HEK293T (cell line): ENCODE measurements around the gene PAX7.
"Not testable (repeated sequence)": the region's sequence is repeated elsewhere in the genome, so short reads cannot be mapped to it uniquely, and the experiment has no call there.

Source experiments
- CTCF ChIA-PET: fragments of 350-600 bp; formaldehyde crosslinking; extraction: SDS; loops from one replicate; lab custom pipeline; 2021; ENCODE audit warnings: antibody characterized with exemption, inconsistent platforms; lab: Yijun Ruan, JAX
- POLR2A ChIA-PET: fragments of 350-600 bp; formaldehyde crosslinking; extraction: SDS; loops from one replicate; lab custom pipeline; 2020; ENCODE audit warnings: antibody characterized with exemption, inconsistent platforms; lab: Yijun Ruan, JAX
- DNase-seq: peaks from one replicate; pipeline ENCODE4 v3.0.0; 2012; ENCODE audit warnings: mixed read lengths; ENCODE audit errors: extremely low spot score
- ARNT ChIP-seq: fragments of 450-650 bp; IDR thresholded peaks from 2 replicates; pipeline ENCODE4 v1.6.1; 2017; ENCODE audit warnings: mild to moderate bottlenecking
- BHLHE40 ChIP-seq: fragments of 450-650 bp; IDR thresholded peaks from 2 replicates; pipeline ENCODE4 v1.6.1; 2016; ENCODE audit warnings: mild to moderate bottlenecking, moderate library complexity, borderline replicate concordance
- CTBP1 ChIP-seq: fragments of 450-650 bp; IDR thresholded peaks from 2 replicates; pipeline ENCODE4 v1.6.1; 2016; ENCODE audit warnings: borderline replicate concordance
- ELF4 ChIP-seq: fragments of 450-650 bp; IDR thresholded peaks from 2 replicates; pipeline ENCODE4 v1.6.1; 2017; ENCODE audit warnings: antibody characterized with exemption
- FOXA1 ChIP-seq: fragments of 450-650 bp; IDR thresholded peaks from 2 replicates; pipeline ENCODE4 v1.6.1; 2016; ENCODE audit warnings: mild to moderate bottlenecking
- FOXK2 ChIP-seq: fragments of 450-650 bp; IDR thresholded peaks from 2 replicates; pipeline ENCODE4 v1.6.1; 2016; ENCODE audit warnings: mild to moderate bottlenecking
- FOXM1 ChIP-seq: fragments of 450-650 bp; IDR thresholded peaks from 2 replicates; pipeline ENCODE4 v1.6.1; 2017; ENCODE audit warnings: mild to moderate bottlenecking, borderline replicate concordance
- HDGF ChIP-seq: fragments of 450-650 bp; IDR thresholded peaks from 2 replicates; pipeline ENCODE4 v1.6.1; 2017; ENCODE audit warnings: antibody characterized with exemption, borderline replicate concordance
- L3MBTL2 ChIP-seq: fragments of 450-650 bp; conservative IDR thresholded peaks from 2 replicates; pipeline ENCODE4 v1.6.1; 2016; ENCODE audit warnings: mild to moderate bottlenecking
- LEF1 ChIP-seq: fragments of 450-650 bp; IDR thresholded peaks from 2 replicates; pipeline ENCODE4 v1.6.1; 2017; ENCODE audit warnings: mild to moderate bottlenecking, borderline replicate concordance
- NFRKB ChIP-seq: fragments of 450-650 bp; IDR thresholded peaks from 2 replicates; pipeline ENCODE4 v1.6.1; 2016; ENCODE audit warnings: mild to moderate bottlenecking, moderate library complexity
- PKNOX1 ChIP-seq: fragments of 450-650 bp; IDR thresholded peaks from 2 replicates; pipeline ENCODE4 v1.6.1; 2016
- SP1 ChIP-seq: fragments of 450-650 bp; IDR thresholded peaks from 2 replicates; pipeline ENCODE4 v1.6.1; 2017
- SUZ12 ChIP-seq: fragments of 450-650 bp; IDR thresholded peaks from 2 replicates; pipeline ENCODE4 v1.6.1; 2016; ENCODE audit warnings: mild to moderate bottlenecking
- TARDBP ChIP-seq: fragments of 450-650 bp; IDR thresholded peaks from 2 replicates; pipeline ENCODE4 v1.6.1; 2016
- ZNF384 ChIP-seq: fragments of 450-650 bp; IDR thresholded peaks from 2 replicates; pipeline ENCODE4 v1.6.1; 2016

Gene PAX7

DNA sequence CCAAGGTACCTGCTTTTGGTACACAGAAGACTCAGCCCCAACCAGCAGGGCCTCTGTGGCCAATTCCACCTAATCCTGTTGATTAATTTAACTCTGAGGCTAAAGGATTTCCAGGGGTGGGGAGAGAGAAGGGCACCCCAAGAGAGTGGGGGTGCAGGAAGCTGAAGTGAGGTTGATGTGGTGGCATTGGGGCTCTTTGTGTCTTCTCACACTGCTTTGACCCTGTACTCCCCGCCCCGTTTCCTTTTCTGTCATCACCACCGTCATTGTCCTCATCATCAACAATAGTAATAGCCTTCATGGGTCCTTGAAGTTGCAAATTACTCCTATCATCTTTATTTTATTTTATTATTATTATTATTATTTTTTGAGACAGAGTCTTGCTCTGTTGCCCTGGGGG is 55.9 kb downstream of the PAX7 start:
- ChIA-PET CTCF (interaction anchor here (0.7 to 2.4 kb wide), 2 partner anchors 89 to 1137 kb away, joined by 3 to 18 read pairs; no protein-coding TSS in a partner anchor), POLR2A (no interaction called here)
- TF ChIP-seq ARNT = no peak
- no peak for TF ChIP-seq SP1
- TF ChIP-seq FOXM1 = no peak
- TF ChIP-seq L3MBTL2 = no peak
- TF ChIP-seq FOXK2 = no peak
- TF ChIP-seq CTBP1 = no peak
- no peak for TF ChIP-seq PKNOX1
- no peak for TF ChIP-seq ZNF384
- TF ChIP-seq ELF4 = no peak
- no peak for TF ChIP-seq BHLHE40
- no peak for TF ChIP-seq FOXA1
- no peak for TF ChIP-seq NFRKB
- TF ChIP-seq LEF1 = no peak
- no peak for TF ChIP-seq SUZ12
- TF ChIP-seq TARDBP = no peak
- TF ChIP-seq HDGF = no peak
- DNase-seq = no peak

DNA sequence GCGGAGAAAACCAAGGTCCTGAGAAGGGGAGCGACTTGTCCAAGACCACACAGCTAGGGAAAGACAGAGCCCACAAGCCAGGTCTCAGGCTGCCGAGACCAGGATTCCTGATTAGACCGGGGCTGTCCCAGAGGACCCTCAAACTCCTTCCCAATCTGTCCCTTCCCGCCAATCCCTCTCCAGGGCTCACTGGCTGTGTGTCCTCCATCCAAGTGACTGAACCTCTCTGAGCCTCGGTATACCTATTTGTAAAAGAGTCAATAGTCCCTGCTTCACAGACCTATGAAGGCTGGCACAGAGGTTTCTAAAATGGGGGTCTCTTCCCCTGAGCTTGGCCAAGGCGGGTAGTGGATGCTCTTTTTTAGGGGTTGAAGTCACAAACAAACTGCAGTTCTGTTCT is 56.6 kb downstream of the PAX7 start:
- DNase-seq = no peak
- ChIA-PET CTCF (interaction anchor here (0.7 kb wide), 2 partner anchors 188 to 1138 kb away, joined by 3 read pairs; no protein-coding TSS in a partner anchor), POLR2A (no interaction called here)
- TF ChIP-seq L3MBTL2 (no peak), BHLHE40 (no peak), PKNOX1 (no peak), LEF1 (no peak), SUZ12 (no peak), FOXK2 (no peak), NFRKB (no peak), TARDBP (no peak), ARNT (no peak), SP1 (no peak), FOXA1 (no peak), ZNF384 (no peak), HDGF (no peak), ELF4 (no peak), FOXM1 (no peak), CTBP1 (no peak)

GRCh38 chr1:18691648-18692047 is 61.0 kb downstream of the PAX7 start:
- DNase-seq = no peak
- POLR2A ChIA-PET = no interaction called here
- TF ChIP-seq FOXA1 (no peak), ARNT (no peak), FOXK2 (no peak), HDGF (no peak)
- CTCF ChIA-PET = no interaction called here

DNA sequence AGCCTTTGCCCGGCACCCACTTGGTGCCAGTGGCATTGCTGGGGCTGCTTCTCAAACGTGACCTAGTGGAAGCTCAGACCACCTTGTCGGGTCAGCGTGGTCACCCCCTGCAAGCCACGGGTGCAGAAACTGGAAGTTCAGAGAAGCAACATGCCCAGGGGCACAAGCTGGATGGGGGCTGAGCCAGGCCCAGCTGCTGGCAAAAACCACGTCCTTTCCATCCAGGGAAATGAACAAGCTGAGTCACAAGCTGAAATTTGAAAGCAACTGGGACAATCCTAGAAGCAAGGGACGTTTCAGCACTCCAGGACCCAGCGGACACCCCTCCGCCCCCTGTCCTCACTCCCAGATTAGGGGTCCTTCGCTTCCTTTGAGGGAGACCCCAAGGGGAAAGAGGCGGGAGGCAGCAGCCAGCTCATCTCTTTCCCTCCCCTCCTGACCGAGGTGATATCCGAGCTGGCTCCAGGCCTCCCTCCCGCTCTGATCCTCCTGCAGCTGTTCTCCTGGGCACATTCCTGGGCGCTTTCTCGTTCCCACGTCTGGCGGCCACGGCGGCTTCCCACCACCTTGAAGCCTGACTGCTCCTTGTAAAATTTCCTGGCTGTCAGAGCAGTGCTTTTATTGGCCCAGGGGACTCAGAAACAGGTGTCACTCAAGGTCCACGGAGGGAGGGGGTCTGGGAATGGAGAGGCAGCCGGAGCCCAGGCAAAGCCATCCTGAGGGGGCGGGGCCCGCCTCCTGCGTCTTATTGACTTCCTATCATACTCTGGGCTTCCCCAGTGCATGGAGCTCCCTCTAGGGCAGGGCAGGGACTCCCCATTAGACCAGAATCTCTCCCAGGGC is 62.8 kb downstream of the PAX7 start:
- CTCF ChIA-PET = no interaction called here
- POLR2A ChIA-PET = no interaction called here
- DNase-seq = no peak
- TF ChIP-seq PKNOX1 = peak; percentile 68
- no peak for TF ChIP-seq LEF1

GRCh38 chr1:18694289-18694688 is 63.6 kb downstream of the PAX7 start:
- DNase-seq, POLR2A ChIA-PET: not testable (repeated sequence)
- CTCF ChIA-PET = interaction anchor here (1.0 kb wide), 1 partner anchor 13 kb away, joined by 3 read pairs; no protein-coding TSS in a partner anchor

DNA sequence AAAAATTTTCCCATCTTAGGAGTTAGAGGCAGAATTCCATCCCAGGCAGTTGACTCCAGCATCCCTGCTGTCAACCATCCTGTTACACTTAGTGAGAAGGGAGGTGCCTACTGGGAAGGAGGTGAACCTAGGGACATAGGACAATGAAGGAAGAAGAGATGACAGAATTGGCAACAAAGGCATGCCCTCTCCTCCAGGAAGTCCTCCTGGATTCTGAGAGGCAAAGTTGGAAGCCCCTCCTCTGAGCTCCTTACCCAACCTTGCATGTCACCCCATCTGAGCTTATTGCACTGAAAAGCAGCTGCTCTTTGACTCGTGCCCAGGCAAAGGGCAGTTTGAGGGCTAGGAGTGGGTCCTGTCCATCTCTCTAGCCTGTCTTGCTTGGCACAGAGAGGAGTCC is 66.9 kb downstream of the PAX7 start:
- CTCF ChIA-PET = no interaction called here
- DNase-seq = no peak
- POLR2A ChIA-PET = no interaction called here
- TF ChIP-seq BHLHE40 = no peak
- no peak for TF ChIP-seq ELF4
- no peak for TF ChIP-seq SUZ12
- no peak for TF ChIP-seq ZNF384
- no peak for TF ChIP-seq SP1
- TF ChIP-seq FOXM1 = no peak
- no peak for TF ChIP-seq PKNOX1
- no peak for TF ChIP-seq LEF1
- no peak for TF ChIP-seq NFRKB
- TF ChIP-seq ARNT = no peak
- no peak for TF ChIP-seq FOXA1
- TF ChIP-seq TARDBP = no peak
- TF ChIP-seq L3MBTL2 = no peak
- no peak for TF ChIP-seq CTBP1
- TF ChIP-seq FOXK2 = no peak
